HepG2 (cell line): ENCODE data around the gene NUP93. TPM values are rescaled to one million over a fixed set of nuclear protein-coding genes. Genes with fewer than 3 reads are reported as not detected.

Experiments used
- ADNP ChIP-seq: sonication (generic); formaldehyde crosslinking; IDR thresholded peaks from 2 replicates; pipeline ENCODE4 v1.4.0; 2020; ENCODE audit warnings: missing genetic modification reagents
- DMAP1 ChIP-seq: IDR thresholded peaks from 2 replicates; pipeline ENCODE4 v1.6.1; 2016
- FOXC1 ChIP-seq: sonication (generic); formaldehyde crosslinking; IDR thresholded peaks from 2 replicates; pipeline ENCODE4 v1.8.0; 2022; ENCODE audit warnings: mild to moderate bottlenecking, missing genetic modification reagents, borderline replicate concordance
- HCFC1 ChIP-seq: fragments of 150-350 bp; IDR thresholded peaks from 2 replicates; pipeline ENCODE4 v1.6.1; 2014; ENCODE audit warnings: low read depth, low read length
- HDAC1 ChIP-seq: sonication (generic); formaldehyde crosslinking; IDR thresholded peaks from 2 replicates; pipeline ENCODE4 v1.5.1; 2020; ENCODE audit warnings: mild to moderate bottlenecking, missing genetic modification reagents
- MAFG ChIP-seq: sonication (generic); formaldehyde crosslinking; IDR thresholded peaks from 2 replicates; pipeline ENCODE4 v1.5.1; 2020; ENCODE audit warnings: mild to moderate bottlenecking, missing genetic modification reagents
- NBN ChIP-seq: fragments of 450-650 bp; conservative IDR thresholded peaks from 2 replicates; pipeline ENCODE4 v1.6.1; 2017
- PAF1 ChIP-seq: IDR thresholded peaks from 2 replicates; pipeline ENCODE4 v1.6.1; 2016; ENCODE audit warnings: missing genetic modification reagents, missing compliant biosample characterization
- PRDM15 ChIP-seq: sonication (generic); formaldehyde crosslinking; IDR thresholded peaks from 2 replicates; pipeline ENCODE4 v1.4.0; 2020; ENCODE audit warnings: missing genetic modification reagents
- SMYD3 ChIP-seq: sonication (generic); formaldehyde crosslinking; IDR thresholded peaks from 2 replicates; pipeline ENCODE4 v1.8.1; 2023; ENCODE audit warnings: mild to moderate bottlenecking, missing genetic modification reagents
- STAT5B ChIP-seq: sonication (generic); formaldehyde crosslinking; IDR thresholded peaks from 2 replicates; pipeline ENCODE4 v1.4.0; 2020; ENCODE audit warnings: missing genetic modification reagents
- ZNF503 ChIP-seq: sonication (generic); formaldehyde crosslinking; IDR thresholded peaks from 2 replicates; pipeline ENCODE4 v1.4.0; 2020; ENCODE audit warnings: missing genetic modification reagents
- ZNF564 ChIP-seq: sonication (generic); formaldehyde crosslinking; IDR thresholded peaks from 2 replicates; pipeline ENCODE4 v1.8.1; 2023; ENCODE audit warnings: mild to moderate bottlenecking, missing genetic modification reagents
- ZNF792 ChIP-seq: IDR thresholded peaks from 2 replicates; pipeline ENCODE4 v1.6.1; 2016
- polyA plus RNA-seq, 8 experiments: library from polyadenylated mRNA; depleted of rRNA in 3 of 8; stranded (reverse) in 7 of 8; unstranded in 1 of 8; fragments of >200 nt; fragmentation: Illumina TruSeq in 4 of 8; extraction: Trizol in 4 of 8; gene quantifications; 2 replicates each; pipeline versions ENCODE4 v1.2.1 to v1.2.3, GENCODE V29; 2011 to 2016; ENCODE audit warnings: low read depth in 4 of 8, missing spikeins in 1 of 8, mixed read lengths in 1 of 8; ENCODE audit not compliant: insufficient read depth in 1 of 8
- total RNA-seq, 5 experiments: library from RNA; depleted of rRNA; stranded (reverse); fragments of >200 nt; fragmentation: Illumina TruSeq; extraction: Trizol; gene quantifications; 2 replicates each; pipeline ENCODE4 v1.2.3, GENCODE V29; 2016; ENCODE audit warnings: low read depth in 1 of 5
- TF ChIP-seq, protein P1 (sequence below): sonication (generic); formaldehyde crosslinking; conservative IDR thresholded peaks from 2 replicates; pipeline ENCODE4 v1.4.0; 2020; ENCODE audit warnings: mild to moderate bottlenecking, missing genetic modification reagents, moderate library complexity
- TF ChIP-seq, protein P2 (sequence below): sonication (generic); formaldehyde crosslinking; IDR thresholded peaks from 2 replicates; pipeline ENCODE4 v1.5.0; 2020; ENCODE audit warnings: mild to moderate bottlenecking, missing genetic modification reagents
- TF ChIP-seq, protein P3 (sequence below): IDR thresholded peaks from 2 replicates; pipeline ENCODE4 v1.6.1; 2012; ENCODE audit warnings: low read depth, low read length, improper control_type of control experiment

Gene NUP93
- total and polyA plus RNA-seq, 2 of the 13 experiments (the other 11 are each of a cell fraction or from before 2014, with no cell fraction given), result 58.5 to 140 TPM

DNA sequence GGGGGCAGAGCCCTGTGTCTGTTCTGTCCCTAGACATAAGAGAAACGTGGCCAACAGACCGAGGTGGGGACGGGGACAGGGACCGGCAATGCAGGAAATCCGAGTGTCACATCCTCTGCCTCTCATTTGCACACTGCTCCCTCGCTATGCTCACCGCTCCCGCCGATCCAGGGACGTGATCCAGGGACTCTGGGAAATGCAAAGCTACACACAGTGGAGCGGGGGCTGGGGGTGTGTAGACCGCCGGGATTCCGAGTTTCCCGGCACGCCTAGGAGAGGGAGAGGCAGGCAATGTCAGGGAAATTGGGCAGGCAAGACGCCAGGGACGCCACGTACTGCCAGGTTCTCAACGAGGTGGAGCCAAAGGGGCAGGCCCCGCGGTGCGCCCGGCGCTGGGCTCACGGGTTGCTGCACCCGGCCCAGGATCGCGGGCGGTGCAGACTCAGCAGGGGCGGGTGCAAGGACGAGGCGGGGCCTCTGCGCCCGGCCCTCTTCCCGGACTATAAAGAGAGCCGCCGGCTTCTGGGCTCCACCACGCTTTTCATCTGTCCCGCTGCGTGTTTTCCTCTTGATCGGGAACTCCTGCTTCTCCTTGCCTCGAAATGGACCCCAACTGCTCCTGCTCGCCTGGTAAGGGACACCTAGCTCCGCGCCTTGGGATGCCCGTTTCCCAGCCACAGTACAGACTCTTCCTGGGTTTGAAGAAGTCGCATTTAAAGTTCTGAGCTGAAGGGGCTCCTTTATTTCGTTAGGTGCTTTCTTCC, 47.8 kb upstream of the NUP93 start, which contains the start of gene MT1X (continued):
- TF ChIP-seq PRDM15 (CRISPR knock-in tag), result peak; percentile 57
- TF ChIP-seq, protein P1, sequence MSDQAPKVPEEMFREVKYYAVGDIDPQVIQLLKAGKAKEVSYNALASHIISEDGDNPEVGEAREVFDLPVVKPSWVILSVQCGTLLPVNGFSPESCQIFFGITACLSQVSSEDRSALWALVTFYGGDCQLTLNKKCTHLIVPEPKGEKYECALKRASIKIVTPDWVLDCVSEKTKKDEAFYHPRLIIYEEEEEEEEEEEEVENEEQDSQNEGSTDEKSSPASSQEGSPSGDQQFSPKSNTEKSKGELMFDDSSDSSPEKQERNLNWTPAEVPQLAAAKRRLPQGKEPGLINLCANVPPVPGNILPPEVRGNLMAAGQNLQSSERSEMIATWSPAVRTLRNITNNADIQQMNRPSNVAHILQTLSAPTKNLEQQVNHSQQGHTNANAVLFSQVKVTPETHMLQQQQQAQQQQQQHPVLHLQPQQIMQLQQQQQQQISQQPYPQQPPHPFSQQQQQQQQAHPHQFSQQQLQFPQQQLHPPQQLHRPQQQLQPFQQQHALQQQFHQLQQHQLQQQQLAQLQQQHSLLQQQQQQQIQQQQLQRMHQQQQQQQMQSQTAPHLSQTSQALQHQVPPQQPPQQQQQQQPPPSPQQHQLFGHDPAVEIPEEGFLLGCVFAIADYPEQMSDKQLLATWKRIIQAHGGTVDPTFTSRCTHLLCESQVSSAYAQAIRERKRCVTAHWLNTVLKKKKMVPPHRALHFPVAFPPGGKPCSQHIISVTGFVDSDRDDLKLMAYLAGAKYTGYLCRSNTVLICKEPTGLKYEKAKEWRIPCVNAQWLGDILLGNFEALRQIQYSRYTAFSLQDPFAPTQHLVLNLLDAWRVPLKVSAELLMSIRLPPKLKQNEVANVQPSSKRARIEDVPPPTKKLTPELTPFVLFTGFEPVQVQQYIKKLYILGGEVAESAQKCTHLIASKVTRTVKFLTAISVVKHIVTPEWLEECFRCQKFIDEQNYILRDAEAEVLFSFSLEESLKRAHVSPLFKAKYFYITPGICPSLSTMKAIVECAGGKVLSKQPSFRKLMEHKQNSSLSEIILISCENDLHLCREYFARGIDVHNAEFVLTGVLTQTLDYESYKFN, result no peak
- TF ChIP-seq, protein P2, sequence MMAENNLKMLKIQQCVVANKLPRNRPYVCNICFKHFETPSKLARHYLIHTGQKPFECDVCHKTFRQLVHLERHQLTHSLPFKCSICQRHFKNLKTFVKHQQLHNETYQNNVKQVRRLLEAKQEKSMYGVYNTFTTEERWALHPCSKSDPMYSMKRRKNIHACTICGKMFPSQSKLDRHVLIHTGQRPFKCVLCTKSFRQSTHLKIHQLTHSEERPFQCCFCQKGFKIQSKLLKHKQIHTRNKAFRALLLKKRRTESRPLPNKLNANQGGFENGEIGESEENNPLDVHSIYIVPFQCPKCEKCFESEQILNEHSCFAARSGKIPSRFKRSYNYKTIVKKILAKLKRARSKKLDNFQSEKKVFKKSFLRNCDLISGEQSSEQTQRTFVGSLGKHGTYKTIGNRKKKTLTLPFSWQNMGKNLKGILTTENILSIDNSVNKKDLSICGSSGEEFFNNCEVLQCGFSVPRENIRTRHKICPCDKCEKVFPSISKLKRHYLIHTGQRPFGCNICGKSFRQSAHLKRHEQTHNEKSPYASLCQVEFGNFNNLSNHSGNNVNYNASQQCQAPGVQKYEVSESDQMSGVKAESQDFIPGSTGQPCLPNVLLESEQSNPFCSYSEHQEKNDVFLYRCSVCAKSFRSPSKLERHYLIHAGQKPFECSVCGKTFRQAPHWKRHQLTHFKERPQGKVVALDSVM (CRISPR knock-in tag), result no peak
- peak; percentile 83 for TF ChIP-seq HDAC1 (CRISPR knock-in tag)
- peak; percentile 73 for TF ChIP-seq ZNF792 (CRISPR knock-in tag)
- no peak for TF ChIP-seq HCFC1
- no peak; the same call in 1 of the 2 replicates for TF ChIP-seq FOXC1 (CRISPR knock-in tag)
- peak; percentile 86; the same call in 1 of the 2 replicates for TF ChIP-seq DMAP1 (CRISPR knock-in tag)
- 0 out of 2 replicates have a peak, but pooled peaks have one; percentile 48 for TF ChIP-seq ZNF564 (CRISPR knock-in tag)
- TF ChIP-seq STAT5B (CRISPR knock-in tag), result no peak
- no peak for TF ChIP-seq PAF1 (CRISPR knock-in tag)
- no peak for TF ChIP-seq ADNP (CRISPR knock-in tag)
- TF ChIP-seq, protein P3, sequence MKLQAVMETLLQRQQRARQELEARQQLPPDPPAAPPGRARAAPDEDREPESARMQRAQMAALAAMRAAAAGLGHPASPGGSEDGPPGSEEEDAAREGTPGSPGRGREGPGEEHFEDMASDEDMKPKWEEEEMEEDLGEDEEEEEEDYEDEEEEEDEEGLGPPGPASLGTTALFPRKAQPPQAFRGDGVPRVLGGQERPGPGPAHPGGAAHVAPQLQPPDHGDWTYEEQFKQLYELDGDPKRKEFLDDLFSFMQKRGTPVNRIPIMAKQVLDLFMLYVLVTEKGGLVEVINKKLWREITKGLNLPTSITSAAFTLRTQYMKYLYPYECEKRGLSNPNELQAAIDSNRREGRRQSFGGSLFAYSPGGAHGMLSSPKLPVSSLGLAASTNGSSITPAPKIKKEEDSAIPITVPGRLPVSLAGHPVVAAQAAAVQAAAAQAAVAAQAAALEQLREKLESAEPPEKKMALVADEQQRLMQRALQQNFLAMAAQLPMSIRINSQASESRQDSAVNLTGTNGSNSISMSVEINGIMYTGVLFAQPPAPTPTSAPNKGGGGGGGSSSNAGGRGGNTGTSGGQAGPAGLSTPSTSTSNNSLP, result no peak
- no peak; the same call in 1 of the 2 replicates for TF ChIP-seq SMYD3 (CRISPR knock-in tag)
- no peak; the same call in 1 of the 2 replicates for TF ChIP-seq ZNF503 (CRISPR knock-in tag)
- TF ChIP-seq MAFG (CRISPR knock-in tag), result no peak
- no peak for TF ChIP-seq NBN
